Suppressor macrophage treated with lipopolysaccharide for 4 hours (primary cell): ENCODE results near the gene ADGRG1.
"Not testable (repeated sequence)": the region's sequence is repeated elsewhere in the genome, so short reads cannot be mapped to it uniquely, and the experiment has no call there.

ENCODE experiments used
- DNase-seq: peaks from one replicate; pipeline ENCODE4 v3.0.0-alpha.2; 2020

ADGRG1 gene

DNA sequence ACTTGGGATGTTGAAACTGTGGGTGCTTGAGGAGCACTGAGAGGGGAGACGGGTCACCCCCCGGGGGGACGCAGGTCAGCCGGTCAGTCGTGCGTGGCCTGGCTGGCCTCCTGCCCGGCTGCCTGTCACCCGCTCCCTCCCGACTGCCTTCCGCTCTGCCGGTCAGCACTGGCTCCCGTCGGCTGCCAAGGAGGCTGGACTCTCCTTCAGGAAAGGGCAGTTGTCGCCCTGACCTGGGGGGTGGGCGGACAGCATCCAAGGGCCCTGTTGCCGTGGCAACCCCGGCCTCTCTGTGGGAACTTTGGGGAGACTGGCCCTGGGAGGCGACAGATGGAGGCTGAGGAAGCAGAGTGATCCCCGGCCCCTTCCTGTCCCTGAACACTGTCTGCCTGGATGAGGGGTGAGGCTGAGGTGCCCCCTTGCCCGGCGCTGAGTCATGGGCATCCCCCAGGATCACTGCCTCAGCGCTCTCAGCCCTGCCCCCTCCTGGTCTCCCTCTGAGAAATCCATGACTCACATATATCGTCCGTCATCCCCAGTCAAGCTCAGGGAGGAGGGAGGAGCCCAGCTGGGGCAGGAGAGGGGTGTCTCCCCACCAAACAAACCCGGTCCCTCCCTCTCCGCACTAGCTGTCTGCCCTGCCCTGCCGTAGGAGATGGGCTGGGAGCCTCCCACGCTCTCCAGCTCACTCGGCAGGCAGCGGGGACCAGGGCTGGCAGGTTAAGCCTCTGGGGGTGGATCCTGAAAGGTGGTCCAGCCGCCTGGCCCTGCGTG is at the start of gene ADGRG1:
Gene ADGRG1 (plus strand): TSS at position 623 of the 774 bp plus-strand sequence. CDS start 21,658 bp downstream, outside the sequence.
- DNase-seq = peak; percentile 82

- no peak for DNase-seq
Observed at GRCh38 chr16:57579361-57579665, 49.1 kb upstream of the ADGRG1 start.

- DNase-seq = no peak
Observed at GRCh38 chr16:57585051-57585687, 43.3 kb upstream of the ADGRG1 start.

- DNase-seq = no peak
Observed at GRCh38 chr16:57588831-57589230, 39.6 kb upstream of the ADGRG1 start.

DNA sequence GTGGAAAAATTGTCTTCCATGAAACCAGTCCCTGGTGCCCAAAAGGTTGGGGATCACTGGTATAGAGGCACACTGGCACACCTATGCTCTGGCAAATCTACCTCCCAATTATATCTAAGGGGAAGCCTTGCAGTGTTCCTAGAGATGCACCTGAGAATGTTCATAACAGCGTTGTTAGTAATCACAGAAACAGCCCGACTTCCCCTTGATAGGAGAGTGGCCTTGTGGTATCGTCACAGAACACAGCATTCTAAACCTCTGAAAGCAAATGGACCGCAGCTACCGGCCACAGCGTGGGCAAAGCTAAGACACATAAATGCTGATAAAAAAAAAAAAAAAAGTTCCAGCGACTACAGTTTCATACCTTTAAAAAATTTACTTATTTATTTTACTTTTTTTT is 39.1 kb upstream of the ADGRG1 start:
- DNase-seq = no peak

DNA sequence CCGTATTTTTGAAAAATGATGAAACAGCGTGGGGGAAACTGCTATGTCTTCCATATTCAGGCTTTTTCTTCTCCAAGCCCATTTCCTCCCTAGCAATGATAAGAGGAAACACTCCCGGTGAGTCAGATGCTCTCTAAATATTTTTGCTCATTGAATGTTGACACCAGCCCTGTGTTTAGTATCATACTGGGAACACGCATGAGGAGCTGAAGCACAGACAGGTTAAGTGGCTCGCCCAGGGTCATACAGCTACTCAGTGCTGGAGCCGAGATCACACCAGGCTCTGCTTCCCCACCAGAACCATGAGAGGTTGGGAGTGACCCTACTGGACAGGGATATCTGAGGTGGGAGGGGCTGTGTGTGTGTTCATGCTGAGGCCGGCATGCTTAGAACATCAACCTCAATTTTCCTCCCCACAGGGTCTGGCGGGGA is 37.8 kb upstream of the ADGRG1 start:
- peak; percentile 80 for DNase-seq

- peak; percentile 81 for DNase-seq
Observed at GRCh38 chr16:57591086-57591869, 37.2 kb upstream of the ADGRG1 start.

- no peak for DNase-seq
Observed at GRCh38 chr16:57591870-57592485, 36.5 kb upstream of the ADGRG1 start.

DNA sequence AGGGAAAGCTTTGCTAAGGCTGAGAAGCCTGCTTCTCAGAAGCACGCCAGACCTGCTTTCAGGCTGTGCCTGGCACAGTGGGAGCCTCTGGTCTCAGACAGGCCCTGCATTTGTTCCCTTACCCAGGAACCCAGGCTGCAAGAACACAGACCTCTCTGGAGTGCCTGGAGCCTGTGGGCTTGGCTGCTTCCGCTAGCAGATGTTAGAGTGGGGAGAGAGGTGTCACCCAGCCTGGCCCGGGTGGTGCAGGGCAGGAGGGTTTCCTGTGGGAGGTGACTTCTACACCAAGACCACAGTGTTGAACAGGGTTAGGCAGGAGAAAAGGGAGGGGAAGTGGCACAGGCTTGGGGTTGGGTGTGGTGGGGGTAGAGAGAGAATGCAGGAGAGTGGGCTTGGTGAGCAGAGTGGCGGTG is 35.8 kb upstream of the ADGRG1 start:
- DNase-seq = no peak

DNA sequence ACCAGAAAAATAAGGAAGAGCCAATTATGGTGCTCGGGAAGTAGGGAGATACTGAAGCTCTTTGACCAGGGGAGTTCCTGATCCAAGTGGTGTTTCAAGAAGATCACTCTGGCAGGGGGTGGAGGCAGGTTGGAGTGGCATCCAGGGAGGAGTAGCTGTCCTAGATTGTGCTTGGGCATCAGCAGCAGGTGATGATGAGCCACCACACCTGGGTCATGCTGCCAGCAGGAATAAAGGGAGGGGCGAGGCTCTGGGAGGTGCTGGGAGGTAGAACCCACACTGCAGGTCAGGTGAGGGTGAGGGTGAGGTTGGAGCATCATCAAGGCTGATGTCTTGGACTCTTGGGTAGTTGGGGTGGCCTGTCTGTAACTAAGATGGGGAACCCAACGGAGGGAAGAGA is 35.4 kb upstream of the ADGRG1 start:
- DNase-seq = no peak

DNA sequence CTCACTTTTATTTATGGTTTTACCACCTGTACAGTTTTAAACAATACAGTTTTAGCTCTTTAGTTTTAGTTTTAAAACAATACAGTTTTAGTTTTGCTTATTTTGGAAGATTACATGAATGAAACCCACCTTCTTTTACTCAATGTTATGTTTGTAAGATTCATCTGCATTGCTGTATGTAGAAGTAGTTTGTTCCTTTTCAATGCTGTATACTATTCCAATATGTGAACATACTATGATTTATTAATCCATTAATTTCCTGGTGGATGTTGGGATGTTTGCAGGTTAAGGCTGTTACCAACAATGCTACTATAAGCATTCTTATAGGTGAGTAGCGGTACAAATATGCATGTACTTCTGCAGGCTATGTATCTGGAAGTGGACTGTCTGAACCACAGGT is 34.4 kb upstream of the ADGRG1 start:
- DNase-seq = no peak

DNA sequence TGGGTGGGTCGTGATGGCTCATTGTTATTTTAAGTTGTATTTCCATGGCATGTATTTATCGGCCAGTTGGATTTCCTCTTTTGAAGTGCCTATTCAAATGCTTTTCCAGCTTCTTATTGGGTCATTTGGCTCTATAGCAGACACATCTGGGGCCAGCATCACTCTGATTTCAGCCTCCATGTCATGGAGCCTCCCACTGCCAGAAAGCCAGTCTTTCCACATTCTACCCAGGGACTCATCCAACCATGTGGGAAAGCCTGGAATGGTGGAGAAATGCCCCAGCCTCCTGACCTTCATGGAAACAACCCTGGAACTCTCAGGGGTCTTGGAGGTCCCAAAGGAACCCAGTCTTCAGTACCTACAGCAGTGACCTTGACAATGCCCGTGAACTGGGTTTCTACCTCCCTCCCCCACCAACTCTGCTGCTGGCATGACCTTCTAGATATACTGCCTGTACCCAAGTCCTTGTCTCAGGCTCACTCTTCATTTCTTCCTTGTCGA is 33.8 kb upstream of the ADGRG1 start:
- DNase-seq = no peak

DNA sequence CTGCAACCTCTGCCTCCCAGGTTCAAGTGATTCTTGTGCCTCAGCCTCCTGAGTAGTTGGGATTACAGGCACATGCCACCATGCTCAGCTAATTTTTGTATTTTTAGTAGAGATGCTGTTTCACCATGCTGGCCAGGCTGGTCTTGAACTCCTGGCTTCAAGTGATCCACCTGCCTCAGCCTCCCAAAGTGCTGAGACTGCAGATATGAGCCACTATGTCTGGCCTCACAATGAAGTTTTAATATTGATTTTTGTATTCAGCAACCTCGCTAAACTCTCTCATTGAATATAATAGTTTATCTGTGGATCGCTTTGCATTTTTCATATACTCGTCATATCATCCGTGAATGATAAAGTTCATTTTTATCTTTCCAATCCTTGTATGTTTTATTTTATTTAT is 32.2 kb upstream of the ADGRG1 start:
- not testable (repeated sequence) for DNase-seq

DNA sequence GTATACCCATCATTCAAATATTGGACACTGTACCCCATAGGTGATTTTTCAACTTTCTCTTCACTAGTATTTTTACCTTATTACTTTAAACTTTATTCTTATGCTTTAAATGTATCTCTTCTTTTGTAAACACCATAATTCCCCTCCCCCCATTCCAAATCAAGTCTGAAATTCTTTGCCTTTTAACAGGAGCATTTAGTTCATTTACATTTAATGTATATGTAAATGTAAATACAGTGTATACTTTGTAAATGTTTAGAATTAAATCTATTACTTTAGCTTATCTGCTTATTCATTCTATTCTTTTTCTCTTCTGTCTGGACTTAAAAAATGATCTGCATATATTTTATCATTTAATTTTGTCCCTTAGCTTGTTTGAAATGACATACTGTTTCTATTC is 30.0 kb upstream of the ADGRG1 start:
- no peak for DNase-seq

GRCh38 chr16:57600048-57600835 is 28.2 kb upstream of the ADGRG1 start:
- DNase-seq = no peak

DNA sequence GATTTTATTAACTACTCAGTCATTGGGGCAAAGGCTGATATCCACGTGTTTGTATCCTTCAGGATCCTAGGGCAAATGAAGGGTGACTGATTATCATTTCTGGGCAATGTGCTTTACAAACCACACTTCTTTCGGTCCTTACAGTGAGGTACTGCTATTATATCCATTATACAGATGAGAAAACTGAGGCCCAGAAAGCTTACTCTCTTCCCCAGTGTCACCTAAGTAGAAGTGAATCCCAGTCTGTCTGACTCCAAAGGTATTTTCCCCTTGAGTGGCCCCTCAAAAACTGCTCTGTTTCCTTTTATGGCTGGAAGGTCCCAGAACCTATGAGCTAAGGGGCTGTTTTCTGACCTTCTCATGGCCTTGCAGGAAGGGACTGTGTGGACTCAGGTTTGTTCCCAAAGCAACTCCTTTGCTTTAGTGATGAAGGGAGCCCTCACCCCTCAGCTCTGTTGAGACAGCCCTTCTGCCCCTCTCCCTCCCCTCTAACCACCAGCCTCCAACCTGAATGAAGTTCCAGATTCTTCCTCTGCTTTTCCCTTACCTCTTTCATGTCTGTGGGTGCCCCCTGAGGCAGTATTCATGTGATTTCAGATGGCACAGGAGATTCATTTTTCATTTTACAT is 27.4 kb upstream of the ADGRG1 start:
- DNase-seq = no peak

DNA sequence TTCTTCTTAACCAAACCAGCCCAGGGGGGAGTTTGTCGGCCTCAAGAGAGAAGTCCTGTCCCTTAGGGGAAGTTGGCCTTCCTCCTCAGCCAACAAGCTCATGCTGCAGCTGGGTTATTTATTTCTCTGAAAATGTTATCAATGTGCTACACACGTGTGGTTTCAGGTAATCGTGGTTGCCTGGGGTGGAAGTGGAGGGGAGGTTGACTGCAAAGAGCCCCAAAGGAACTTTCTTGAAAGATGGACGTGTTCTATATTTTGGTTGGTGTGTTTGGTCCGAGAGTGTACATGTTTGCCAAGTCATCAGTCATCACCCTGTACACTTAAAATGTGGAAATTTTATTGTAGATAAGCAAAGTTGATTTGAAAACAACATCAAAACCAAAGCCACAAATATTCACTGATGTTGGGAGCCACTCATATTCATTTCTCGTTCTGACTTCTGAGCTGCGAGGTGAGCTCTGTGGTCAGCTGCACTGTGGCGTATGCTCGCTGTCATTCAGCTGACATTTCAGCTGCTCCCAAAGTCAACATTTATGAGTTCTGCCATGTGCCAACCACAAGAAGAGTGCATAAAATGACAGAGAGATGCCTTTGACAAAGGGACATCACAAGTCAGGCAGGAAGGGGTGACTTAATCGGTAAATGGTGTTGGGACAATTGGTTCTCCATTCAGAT is 26.5 kb upstream of the ADGRG1 start:
- DNase-seq = no peak

DNA sequence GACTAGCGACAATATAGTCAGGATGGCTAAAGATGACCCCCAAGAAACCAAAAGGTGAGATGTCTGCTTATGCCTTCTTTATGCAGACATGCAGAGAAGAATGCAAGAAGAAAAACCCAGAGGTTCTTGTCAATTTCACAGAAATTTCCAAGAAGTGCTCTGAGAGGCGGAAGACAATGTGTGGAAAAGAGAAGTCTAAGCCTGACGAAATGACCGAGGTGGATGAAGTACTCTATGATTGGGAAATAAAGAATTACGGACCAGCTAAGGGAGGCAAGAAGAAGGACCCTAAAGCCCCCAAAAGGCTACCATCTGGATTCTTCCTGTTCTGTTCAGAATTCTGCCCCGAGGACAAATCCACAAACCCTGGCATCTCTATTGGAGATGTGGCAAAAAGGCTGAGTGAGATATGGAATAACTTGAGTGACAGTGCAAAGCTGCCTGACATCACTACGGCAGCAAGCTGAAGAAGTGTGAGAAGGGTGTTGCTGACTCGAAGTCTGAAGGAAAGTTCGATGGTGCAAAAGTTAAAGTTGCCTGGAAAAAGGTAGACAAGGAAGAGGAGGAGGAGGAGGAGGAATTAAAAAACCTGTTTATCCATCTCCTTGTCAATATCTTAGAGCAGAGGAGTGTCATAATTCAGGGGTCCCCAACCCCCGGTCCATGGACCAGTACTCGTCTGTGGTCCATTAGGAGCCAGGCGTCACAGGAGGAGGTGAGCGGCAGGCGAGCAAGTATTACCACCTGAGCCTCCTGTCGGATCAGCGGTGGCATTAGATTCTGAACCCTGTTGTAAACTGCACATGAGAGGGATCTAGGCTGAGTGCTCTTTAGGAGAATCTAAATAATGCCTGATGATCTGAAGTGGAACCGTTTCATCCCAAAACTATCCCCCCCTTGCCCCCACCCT is 25.1 kb upstream of the ADGRG1 start:
- DNase-seq = peak; percentile 45

GRCh38 chr16:57604177-57604576 is 24.3 kb upstream of the ADGRG1 start:
- no peak for DNase-seq
